H1 (cell line): Measurements from ENCODE around the gene ZNF511. TPM values are rescaled to one million over a fixed set of nuclear protein-coding genes. Genes with fewer than 3 reads are reported as not detected.

Experiments used
- KDM5A ChIP-seq: fragments of 200-600 bp; IDR thresholded peaks from 2 replicates; pipeline ENCODE4 v1.7.1; 2012; ENCODE audit warnings: mild to moderate bottlenecking, low read length, inconsistent platforms, mixed read lengths
- polyA plus RNA-seq, 7 experiments: library from polyadenylated mRNA; depleted of rRNA in 3 of 7; stranded (reverse) in 5 of 7; unstranded in 2 of 7; fragments of >200 nt in 5 of 7; fragments of 200-250 nt in 2 of 7; gene quantifications; 1 replicate in 5 of 7; 2 replicates in 1 of 7; 4 replicates in 1 of 7; pipeline versions ENCODE4 v1.2.1 to v1.2.3, GENCODE V29; 2011 to 2013; ENCODE audit warnings: missing spikeins in 2 of 7, mixed read lengths in 2 of 7
- total RNA-seq: library from RNA; stranded (reverse); fragmentation: NEBNext Ultra II Directional; extraction: Animal tissue kit (Norgen Biotek cat#: 25700); gene quantifications from 2 replicates; pipeline ENCODE4 v1.2.1, GENCODE V29; 2021
- TF ChIP-seq, protein P1 (sequence below): IDR thresholded peaks from 2 replicates; pipeline ENCODE4 v1.6.1; 2012; ENCODE audit warnings: inconsistent platforms

ZNF511 gene
- total and polyA plus RNA-seq, 2 of the 8 experiments (the other 6 are each of a cell fraction or from before 2014, with no cell fraction given), result 55.4 to 71.7 TPM

DNA sequence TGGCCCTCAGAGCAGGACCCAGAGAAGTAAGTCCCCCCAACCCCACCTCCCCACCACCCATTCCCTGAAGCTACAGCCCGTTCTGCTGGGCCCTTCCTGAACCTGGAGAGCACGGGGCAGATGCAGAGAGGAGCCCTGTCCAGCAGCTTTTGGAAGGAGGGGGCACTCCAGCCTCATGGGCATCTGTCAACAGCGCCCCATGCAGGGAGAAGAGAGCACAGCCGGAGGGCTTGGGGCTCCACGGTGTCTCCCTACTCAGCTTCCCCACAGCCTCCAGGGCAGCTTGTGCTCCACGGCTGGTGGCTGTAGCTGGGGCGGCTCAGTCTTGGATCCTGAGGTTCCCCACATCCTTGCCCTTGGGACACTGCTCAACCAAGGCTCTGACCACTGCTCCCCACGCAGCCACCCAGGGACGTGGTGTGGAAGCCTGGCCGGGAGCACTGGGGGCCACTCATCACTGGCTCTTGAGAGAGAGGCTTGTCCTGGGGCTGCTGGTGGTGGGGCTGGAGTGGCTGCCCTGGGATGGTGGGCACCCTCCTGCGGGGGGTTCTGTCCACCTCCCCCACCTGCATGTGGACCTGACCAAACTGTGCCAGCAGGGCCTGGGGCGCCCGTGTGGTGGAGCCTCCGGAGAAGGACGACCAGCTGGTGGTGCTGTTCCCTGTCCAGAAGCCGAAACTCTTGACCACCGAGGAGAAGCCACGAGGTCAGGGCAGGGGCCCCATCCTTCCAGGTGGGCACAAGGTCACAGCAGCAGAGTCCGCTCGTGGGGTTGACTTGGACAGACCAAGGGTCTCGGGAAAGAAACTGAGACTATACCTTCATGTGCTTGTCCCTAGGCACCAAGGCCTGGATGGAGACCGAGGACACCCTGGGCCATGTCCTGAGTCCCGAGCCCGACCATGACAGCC lies 42.9 kb downstream of the ZNF511 start (continued):
- TF ChIP-seq KDM5A, result no peak
- TF ChIP-seq, protein P1, sequence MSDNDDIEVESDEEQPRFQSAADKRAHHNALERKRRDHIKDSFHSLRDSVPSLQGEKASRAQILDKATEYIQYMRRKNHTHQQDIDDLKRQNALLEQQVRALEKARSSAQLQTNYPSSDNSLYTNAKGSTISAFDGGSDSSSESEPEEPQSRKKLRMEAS, result peak; percentile 45; the same call in 1 of the 2 replicates
